Stomach smooth muscle (tissue), 2 donors: ENCODE data around the gene RPTOR.
A peak's percentile ranks its signal among the peaks of the same experiment; 100 is the strongest.
"Not testable (repeated sequence)": the region's sequence is repeated elsewhere in the genome, so short reads cannot be mapped to it uniquely, and the experiment has no call there.

Experiments
- H3K27ac ChIP-seq: one replicate; pipeline ENCODE4 v1.7.0; 2013; ENCODE audit warnings: mild to moderate bottlenecking, low read length, inconsistent platforms
- H3K27me3 ChIP-seq, 2 donors: one replicate each; pipeline ENCODE4 v1.7.0; 2013; ENCODE audit warnings: low read length in 2 of 2; ENCODE audit not compliant: insufficient read depth in 2 of 2, control insufficient read depth in 1 of 2
- H3K36me3 ChIP-seq, 2 donors: one replicate each; pipeline ENCODE4 v1.7.0; 2013; ENCODE audit warnings: low read length in 2 of 2; ENCODE audit not compliant: control insufficient read depth in 2 of 2, insufficient read depth in 2 of 2
- H3K4me1 ChIP-seq: one replicate; pipeline ENCODE4 v1.7.0; 2013; ENCODE audit warnings: low read length; ENCODE audit not compliant: control insufficient read depth, insufficient read depth
- H3K4me3 ChIP-seq, 2 donors: one replicate each; pipeline ENCODE4 v1.7.0; 2013; ENCODE audit warnings: low read length in 2 of 2
- H3K9ac ChIP-seq, 2 donors: one replicate each; pipeline ENCODE4 v1.7.0; 2013; ENCODE audit warnings: low read length in 2 of 2, mild to moderate bottlenecking in 1 of 2
- H3K9me3 ChIP-seq, 2 donors: one replicate each; pipeline ENCODE4 v1.7.0; 2013; ENCODE audit warnings: low read length in 2 of 2; ENCODE audit not compliant: control insufficient read depth in 2 of 2
- donor health status: healthy.
- donor health status: Pancreatic carcinoma.

Gene RPTOR

GRCh38 chr17:80526116-80526910, 18.3 kb upstream of the RPTOR start:
- H3K4me3 ChIP-seq = no peak overlapping the region
- H3K9ac ChIP-seq = no peak overlapping the region
- peaks cover 13% of the 10 kb centered on the region for H3K4me1 ChIP-seq
- peaks cover 0 to 7% of the 10 kb centered on the region in 2 donors for H3K27me3 ChIP-seq
- H3K27ac ChIP-seq = no peak overlapping the region
- no peaks in the 10 kb centered on the region for H3K36me3 ChIP-seq
- no peaks in the 10 kb centered on the region for H3K9me3 ChIP-seq

GRCh38 chr17:80527016-80527645, 17.5 kb upstream of the RPTOR start:
- H3K9me3 ChIP-seq = no peaks in the 10 kb centered on the region
- no peak overlapping the region for H3K4me3 ChIP-seq
- no peaks in the 10 kb centered on the region for H3K36me3 ChIP-seq
- H3K27me3 ChIP-seq = peaks cover 0 to 7% of the 10 kb centered on the region in 2 donors
- no peak overlapping the region for H3K9ac ChIP-seq
- H3K27ac ChIP-seq = no peak overlapping the region
- H3K4me1 ChIP-seq = peaks cover 13% of the 10 kb centered on the region

- no peaks in the 10 kb centered on the region for H3K36me3 ChIP-seq
- no peaks in the 10 kb centered on the region for H3K9me3 ChIP-seq
- H3K27me3 ChIP-seq = peaks cover 0 to 5% of the 10 kb centered on the region in 2 donors
- H3K4me3 ChIP-seq = no peak overlapping the region
- no peak overlapping the region for H3K9ac ChIP-seq
- no peak overlapping the region for H3K27ac ChIP-seq
- H3K4me1 ChIP-seq = peaks cover 10% of the 10 kb centered on the region
These were observed 16.1 kb upstream of the RPTOR start for GRCh38 chr17:80528536-80528935.

- peaks cover 8% of the 10 kb centered on the region for H3K4me1 ChIP-seq
- H3K36me3 ChIP-seq = no peaks in the 10 kb centered on the region
- H3K4me3 ChIP-seq = no peak overlapping the region
- peaks cover 0 to 5% of the 10 kb centered on the region in 2 donors for H3K27me3 ChIP-seq
- H3K9ac ChIP-seq = no peak overlapping the region
- H3K9me3 ChIP-seq = no peaks in the 10 kb centered on the region
- H3K27ac ChIP-seq = no peak overlapping the region
These were observed 15.3 kb upstream of the RPTOR start for GRCh38 chr17:80529104-80529903.

- no peak overlapping the region for H3K4me3 ChIP-seq
- H3K27ac ChIP-seq = no peak overlapping the region
- H3K27me3 ChIP-seq = peaks cover 0 to 5% of the 10 kb centered on the region in 2 donors
- no peaks in the 10 kb centered on the region for H3K9me3 ChIP-seq
- H3K36me3 ChIP-seq = no peaks in the 10 kb centered on the region
- no peak overlapping the region for H3K9ac ChIP-seq
- H3K4me1 ChIP-seq = peaks cover 2% of the 10 kb centered on the region
These were observed 14.7 kb upstream of the RPTOR start for GRCh38 chr17:80529904-80530292.

GRCh38 chr17:80531400-80531799, 13.2 kb upstream of the RPTOR start:
- H3K27me3 ChIP-seq = peaks cover 0 to 5% of the 10 kb centered on the region in 2 donors
- H3K27ac ChIP-seq = no peak overlapping the region
- H3K9ac ChIP-seq = no peak overlapping the region
- no peaks in the 10 kb centered on the region for H3K36me3 ChIP-seq
- H3K4me3 ChIP-seq = no peak overlapping the region
- no peaks in the 10 kb centered on the region for H3K9me3 ChIP-seq
- peaks cover 2% of the 10 kb centered on the region for H3K4me1 ChIP-seq

DNA sequence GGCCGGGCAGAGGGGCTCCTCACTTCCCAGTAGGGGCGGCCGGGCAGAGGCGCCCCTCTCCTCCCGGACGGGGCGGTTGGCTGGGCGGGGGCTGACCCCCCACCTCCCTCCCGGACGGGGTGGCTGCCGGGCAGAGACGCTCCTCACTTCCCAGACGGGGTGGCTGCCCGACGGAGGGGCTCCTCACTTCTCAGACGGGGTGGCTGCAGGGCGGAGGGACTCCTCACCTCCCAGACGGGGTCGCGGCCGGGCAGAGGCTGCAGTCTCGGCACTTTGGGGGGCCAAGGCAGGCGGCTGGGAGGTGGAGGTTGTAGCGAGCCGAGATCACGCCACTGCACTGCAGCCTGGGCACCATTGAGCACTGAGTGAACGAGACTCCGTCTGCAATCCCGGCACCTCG, 7.3 kb upstream of the RPTOR start:
- H3K36me3 ChIP-seq, H3K4me1 ChIP-seq, H3K4me3 ChIP-seq, H3K27ac ChIP-seq, H3K9ac ChIP-seq, H3K27me3 ChIP-seq, H3K9me3 ChIP-seq: not testable (repeated sequence)

GRCh38 chr17:80538484-80538883, 6.2 kb upstream of the RPTOR start:
- no peak overlapping the region for H3K27ac ChIP-seq
- no peaks in the 10 kb centered on the region for H3K9me3 ChIP-seq
- H3K9ac ChIP-seq = no peak overlapping the region
- H3K4me3 ChIP-seq = no peak overlapping the region
- H3K36me3 ChIP-seq = no peaks in the 10 kb centered on the region
- peaks cover 0 to 8% of the 10 kb centered on the region in 2 donors for H3K27me3 ChIP-seq
- H3K4me1 ChIP-seq = no peaks in the 10 kb centered on the region

GRCh38 chr17:80539022-80539641, 5.5 kb upstream of the RPTOR start:
- Histone ChIP-seq H3K36me3 (no peaks in the 10 kb centered on the region), H3K4me1 (no peaks in the 10 kb centered on the region), H3K4me3 (no peak overlapping the region), H3K9me3 (no peaks in the 10 kb centered on the region), H3K27ac (no peak overlapping the region), H3K9ac (no peak overlapping the region), H3K27me3 (peaks cover 0 to 8% of the 10 kb centered on the region in 2 donors)

DNA sequence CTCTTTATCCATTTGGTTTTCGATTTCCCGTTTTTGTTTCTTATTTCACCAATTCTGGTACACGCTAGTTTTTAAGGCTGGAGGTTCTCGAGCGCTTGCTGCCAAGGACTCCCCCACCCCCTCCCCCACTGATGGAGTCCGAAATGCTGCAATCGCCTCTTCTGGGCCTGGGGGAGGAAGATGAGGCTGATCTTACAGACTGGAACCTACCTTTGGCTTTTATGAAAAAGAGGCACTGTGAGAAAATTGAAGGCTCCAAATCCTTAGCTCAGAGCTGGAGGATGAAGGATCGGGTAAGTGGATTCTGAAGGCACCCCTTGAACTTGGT, 825 bp downstream of the RPTOR start:
- H3K4me3 ChIP-seq = peak overlapping the region; percentile 97 to 100
- peak overlapping the region; percentile 88 to 97 for H3K9ac ChIP-seq
- peaks cover 0 to 5% of the 10 kb centered on the region in 2 donors for H3K27me3 ChIP-seq
- H3K9me3 ChIP-seq = no peaks in the 10 kb centered on the region
- H3K27ac ChIP-seq = peak overlapping the region; percentile 73
- peaks cover 0 to 3% of the 10 kb centered on the region in 2 donors for H3K36me3 ChIP-seq
- H3K4me1 ChIP-seq = peaks cover 12% of the 10 kb centered on the region
